Measurements from ENCODE around the gene SLC22A12. TPM values are rescaled to one million over a fixed set of nuclear protein-coding genes. Genes with fewer than 3 reads are reported as not detected.

The SLC22A12 gene
- polyA plus RNA-seq, 1 of the 3 experiments (the other 2 are of a cell fraction): not detected

GRCh38 chr11:64558869-64559268, 32.2 kb upstream of the SLC22A12 start (continued):
- TF ChIP-seq ZBTB33 (IDR thresholded peaks at IDR 0.05; ENCODE audit: borderline replicate concordance, low read depth) (no peak), NRF1 (IDR thresholded peaks at IDR 0.05; ENCODE audit: low read depth, low read length) (no peak), RXRA (IDR thresholded peaks at IDR 0.05; ENCODE audit: borderline replicate concordance, low read depth) (no peak), CTCF (IDR thresholded peaks at IDR 0.05) (no peak)

GRCh38 chr11:64559351-64560138, 31.5 kb upstream of the SLC22A12 start:
- Histone ChIP-seq H4K20me1 (ENCODE audit: insufficient read depth) (no peaks in the 10 kb centered on the region), H3K9me3 (no peaks in the 10 kb centered on the region), H3K27ac (ENCODE audit: low read depth in 2 of 2, low read length in 1 of 2) (no peak overlapping the region), H3K4me3 (ENCODE audit: low read depth in 2 of 2, low read length in 1 of 2) (no peak overlapping the region), H3K4me2 (no peak overlapping the region), H3K4me1 (ENCODE audit: control insufficient read depth in 1 of 2, insufficient read depth in 2 of 2, low read depth in 1 of 2, low read length in 1 of 2) (no peaks in the 10 kb centered on the region; a peak in 1 of 4 replicates), H3K9ac (no peak overlapping the region), H3F3A (replicated peaks; ENCODE audit: insufficient read depth) (no peaks in the 10 kb centered on the region), H3K36me3 (replicated peaks in 1 of 2; ENCODE audit: control insufficient read depth in 1 of 2, insufficient read depth in 2 of 2, low read length in 1 of 2) (no peaks in the 10 kb centered on the region), H2AFZ (ENCODE audit: low read depth) (no peak overlapping the region), H3K79me2 (ENCODE audit: insufficient read depth) (no peaks in the 10 kb centered on the region), H3K27me3 (ENCODE audit: insufficient read depth) (no peaks in the 10 kb centered on the region), H3K9me2 (no peaks in the 10 kb centered on the region)
- CTCF ChIA-PET: interaction anchor here (0.6 to 2.0 kb wide), 2 partner anchors 45 to 110 kb away, joined by 3 to 6 read pairs; no protein-coding TSS in a partner anchor
- no peak for TF ChIP-seq RXRA (IDR thresholded peaks at IDR 0.05; ENCODE audit: borderline replicate concordance, low read depth)
- no peak for TF ChIP-seq RFX5 (IDR thresholded peaks at IDR 0.05; ENCODE audit: low read length)
- no peak for TF ChIP-seq RCOR1 (IDR thresholded peaks at IDR 0.05; ENCODE audit: low read length)
- no peak for TF ChIP-seq SMC3 (IDR thresholded peaks at IDR 0.05; ENCODE audit: low read depth, low read length)
- TF ChIP-seq NFIC (IDR thresholded peaks at IDR 0.05; ENCODE audit: borderline replicate concordance): no peak
- TF ChIP-seq USF2 (IDR thresholded peaks at IDR 0.05; ENCODE audit: borderline replicate concordance, low read depth, low read length): no peak
- TF ChIP-seq MEF2A (IDR thresholded peaks at IDR 0.05; ENCODE audit: borderline replicate concordance, low read depth): no peak
- TF ChIP-seq FOXM1 (IDR thresholded peaks at IDR 0.05; ENCODE audit: low read depth): no peak
- no peak for TF ChIP-seq ZBTB33 (IDR thresholded peaks at IDR 0.05; ENCODE audit: borderline replicate concordance, low read depth)
- TF ChIP-seq PBX3 (IDR thresholded peaks at IDR 0.05): no peak
- no peak for TF ChIP-seq FOSL2 (IDR thresholded peaks at IDR 0.05; ENCODE audit: borderline replicate concordance, low read depth)
- TF ChIP-seq GABPA (IDR thresholded peaks at IDR 0.05; ENCODE audit: low read depth): no peak
- POLR2A ChIA-PET: no interaction called here
- DNase-seq: no peak
- 64% methylated on average over 19 of the region's 19 CpGs for whole genome bisulfite sequencing (ENCODE audit: low lambda C conversion rate)
